ENCODE results near the gene PAXX. TPM values are rescaled to one million over a fixed set of nuclear protein-coding genes. Genes with fewer than 3 reads are reported as not detected.
A peak's percentile ranks its signal among the peaks of the same experiment; 100 is the strongest.

PAXX gene
- total RNA-seq, 1 donor from 2014 or later = 51.2 TPM

DNA sequence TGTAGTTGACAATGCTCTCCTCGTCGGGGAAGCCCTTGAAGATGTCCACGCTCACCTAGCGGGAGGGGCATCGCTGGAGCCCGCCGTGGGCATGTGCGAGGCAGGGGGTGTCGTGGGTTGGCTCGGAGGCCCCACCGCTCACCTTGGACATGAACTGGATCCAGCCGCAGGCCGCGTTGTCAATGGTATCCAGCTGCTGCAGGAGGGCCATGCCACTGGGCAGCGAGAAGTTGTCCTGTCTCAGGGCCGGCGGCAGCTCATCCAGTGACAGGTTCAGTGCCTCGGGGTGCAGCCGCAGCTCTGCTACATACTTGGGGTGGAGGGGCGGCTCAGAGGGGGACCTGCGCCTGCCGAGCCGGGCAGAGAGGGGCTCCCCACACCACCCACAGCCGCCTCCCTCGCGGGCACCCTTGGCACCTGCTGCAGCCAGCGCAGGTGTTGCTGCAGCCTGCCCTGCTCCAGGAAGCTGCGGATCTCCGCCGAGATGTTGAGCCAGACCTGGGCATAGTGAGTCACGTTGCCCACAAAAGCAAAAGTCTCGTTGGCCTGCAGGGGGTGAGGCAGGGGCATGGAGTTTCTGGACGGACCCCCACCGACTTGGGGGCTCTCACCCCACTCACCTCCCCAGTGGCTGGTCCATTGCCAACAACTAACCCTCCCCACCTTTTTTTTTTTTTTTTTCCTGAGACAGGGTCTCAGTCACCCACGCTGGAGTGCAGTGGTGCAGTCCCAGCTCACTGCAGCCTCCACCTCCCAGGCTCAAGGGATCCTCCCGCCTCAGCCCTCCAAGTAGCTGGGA, 26.7 kb downstream of the PAXX start:
- no peak for DNase-seq (ENCODE audit: low spot score)

DNA sequence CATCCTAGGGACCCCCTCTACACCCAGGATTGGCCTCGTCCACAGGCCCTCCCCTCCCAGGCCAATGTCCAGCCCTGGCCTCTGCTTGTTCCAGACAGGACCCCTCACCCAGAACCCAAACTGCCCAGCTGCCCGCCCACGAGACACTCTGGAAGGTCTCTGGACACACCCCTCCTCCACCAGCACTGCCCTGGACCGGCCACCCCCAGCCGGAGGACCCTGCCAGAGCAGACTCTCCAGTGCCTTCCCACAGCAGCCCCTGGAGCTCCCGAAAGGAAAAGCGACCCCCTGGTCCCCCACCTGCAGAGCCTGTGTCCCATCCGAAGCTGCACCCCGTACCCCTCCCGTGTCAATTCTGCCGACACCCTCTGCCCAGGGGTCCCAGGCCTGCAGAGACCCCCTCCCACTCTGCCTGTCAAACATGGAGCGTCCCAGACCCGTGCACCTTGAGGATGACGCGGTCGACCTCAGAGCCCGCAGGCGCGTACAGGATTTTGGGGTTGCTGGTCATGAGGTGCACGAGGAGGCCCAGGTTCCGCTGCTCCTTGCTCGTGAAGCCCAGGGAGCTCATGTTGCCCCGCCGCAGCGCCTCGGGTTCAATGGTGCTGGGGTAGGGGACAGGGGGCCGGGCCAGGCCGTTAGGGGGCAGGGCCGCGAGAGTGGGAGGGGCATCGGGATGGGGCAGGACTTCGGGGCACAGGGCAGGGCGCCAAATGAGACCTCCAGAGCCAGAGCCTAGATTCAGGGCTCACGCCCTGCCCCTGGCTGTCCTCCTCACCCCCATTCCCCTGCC, 27.9 kb downstream of the PAXX start:
- no peak for DNase-seq (ENCODE audit: low spot score)

DNA sequence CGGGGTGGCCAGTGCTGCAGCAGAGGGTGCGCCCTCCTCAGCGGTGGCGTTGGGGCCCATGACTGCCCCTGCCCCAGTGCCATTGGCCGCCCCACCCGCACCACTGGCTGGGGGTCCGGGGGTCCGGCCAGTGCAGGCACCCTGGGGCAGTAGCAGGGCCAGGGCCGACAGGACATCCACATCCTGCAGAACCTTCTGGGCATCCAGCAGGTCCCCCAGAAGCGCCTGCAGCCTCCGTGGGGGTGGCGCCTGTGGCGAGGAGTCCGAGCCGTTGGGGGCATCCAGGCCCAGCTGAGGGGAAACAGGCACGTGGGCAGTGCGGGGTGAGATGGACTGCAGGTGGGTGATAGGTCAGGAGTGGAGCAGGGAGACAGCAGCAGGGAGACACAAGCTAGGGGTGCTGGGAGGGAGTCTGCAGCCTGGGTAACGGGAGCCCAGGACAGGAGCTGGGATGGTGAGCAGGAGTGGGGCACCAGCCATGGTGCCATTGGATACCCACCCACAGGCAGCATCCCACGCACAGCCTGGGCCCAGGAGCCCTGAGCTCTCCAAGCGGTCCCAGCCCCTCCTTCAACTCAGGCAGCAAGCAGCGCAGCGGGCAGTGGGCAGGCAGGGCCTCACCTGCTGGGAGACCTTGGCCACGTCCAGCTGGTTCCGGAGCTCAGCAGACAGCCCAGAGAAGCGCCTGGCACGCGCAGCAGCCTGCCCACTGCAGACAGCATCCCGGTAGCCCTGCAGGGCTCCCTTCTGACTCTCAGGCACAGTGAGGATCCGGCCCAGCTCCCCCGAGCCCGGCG, 28.7 kb downstream of the PAXX start:
- no peak for DNase-seq (ENCODE audit: low spot score)

DNA sequence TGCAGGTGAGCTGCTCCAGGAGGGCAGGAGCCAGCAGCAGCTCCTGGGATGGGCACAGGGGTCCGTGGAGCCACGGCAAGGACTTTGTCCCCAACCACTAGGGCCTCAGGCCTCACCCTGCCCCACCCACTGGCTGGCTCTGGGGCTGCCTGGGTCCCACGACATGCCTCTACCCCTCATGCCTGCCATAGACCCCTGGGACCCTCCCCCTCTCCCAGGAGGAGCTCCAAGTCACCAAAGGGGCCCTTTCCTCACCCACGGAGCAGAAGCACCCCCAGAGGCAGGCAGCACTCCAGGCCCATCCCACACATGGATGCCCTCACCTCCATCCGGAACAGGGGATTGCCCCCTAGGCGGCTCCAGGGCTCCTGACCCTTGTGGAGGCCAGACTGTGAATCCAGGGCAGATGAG, 29.4 kb downstream of the PAXX start:
- no peak for DNase-seq (ENCODE audit: low spot score)

DNA sequence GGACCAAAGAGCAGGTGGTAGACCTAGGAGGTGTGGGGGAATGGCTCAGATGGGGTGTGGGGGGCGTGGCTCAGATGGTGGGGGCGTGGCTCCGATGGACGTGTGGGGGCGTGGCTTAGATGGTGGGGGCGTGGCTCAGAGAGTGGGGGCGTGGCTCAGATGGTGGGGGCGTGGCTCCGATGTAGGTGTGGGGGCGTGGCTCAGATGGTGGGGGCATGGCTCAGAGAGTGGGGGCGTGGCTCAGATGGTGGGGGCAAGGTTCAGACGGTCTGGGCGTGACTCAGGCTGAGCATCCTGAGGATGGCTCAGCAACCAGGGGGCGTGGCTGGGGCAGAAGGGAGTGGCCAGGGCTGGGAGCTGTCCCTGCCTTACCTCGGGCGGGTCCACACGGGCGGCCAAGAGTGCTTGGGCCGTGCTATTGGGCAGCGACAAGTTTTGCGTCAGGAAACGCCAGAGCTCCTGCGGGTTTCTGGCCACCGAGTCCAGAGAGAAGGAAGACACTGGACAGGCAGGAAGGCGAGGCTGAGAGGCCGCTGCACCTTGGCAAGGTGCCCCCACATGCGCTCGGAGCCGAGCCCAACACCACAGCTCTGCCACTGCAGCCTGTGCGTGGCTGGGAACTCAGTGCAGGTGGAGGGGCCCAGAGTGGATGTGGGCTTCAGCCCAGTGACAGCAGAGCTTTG, 29.9 kb downstream of the PAXX start:
- DNase-seq (ENCODE audit: low spot score) = peak; percentile 93

DNA sequence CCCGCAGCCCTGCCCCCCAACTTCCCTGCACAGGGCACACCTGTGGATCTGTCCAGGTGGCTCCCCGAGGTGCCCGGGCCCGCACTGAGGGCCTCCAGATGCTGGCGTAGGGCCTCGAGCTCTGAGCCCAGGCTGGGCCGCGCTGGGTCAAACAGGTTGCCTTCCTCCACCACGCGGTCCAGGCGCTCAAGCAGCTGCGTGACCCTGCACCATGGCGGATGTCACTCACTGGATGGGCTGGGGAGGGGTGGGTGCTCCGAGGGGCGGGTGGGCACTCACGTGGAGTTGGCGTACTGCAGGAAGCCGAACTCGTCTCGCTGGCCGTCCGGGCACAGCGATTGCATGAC, 30.4 kb downstream of the PAXX start:
- no peak for DNase-seq (ENCODE audit: low spot score)

DNA sequence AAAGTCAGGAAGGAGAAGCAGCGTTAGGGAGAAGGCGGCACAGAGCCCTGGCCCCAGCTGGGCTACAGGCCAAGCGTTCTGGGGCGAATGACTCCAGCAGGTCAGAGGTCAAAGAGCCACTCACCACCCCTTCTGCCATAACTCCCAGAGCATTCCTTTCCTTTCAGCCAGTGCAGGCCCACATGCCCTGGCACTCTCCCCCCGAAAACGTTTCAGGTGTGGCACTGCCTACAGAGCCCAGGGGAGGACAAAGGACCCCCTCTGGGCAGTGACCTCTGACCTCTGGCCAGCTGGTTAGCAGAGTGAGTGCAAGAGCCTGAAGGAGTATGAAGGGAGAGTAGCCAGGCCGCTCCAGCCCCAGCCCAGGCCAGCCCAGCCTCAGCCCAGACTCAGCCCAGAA, 30.9 kb downstream of the PAXX start:
- no peak for DNase-seq (ENCODE audit: low spot score)

DNA sequence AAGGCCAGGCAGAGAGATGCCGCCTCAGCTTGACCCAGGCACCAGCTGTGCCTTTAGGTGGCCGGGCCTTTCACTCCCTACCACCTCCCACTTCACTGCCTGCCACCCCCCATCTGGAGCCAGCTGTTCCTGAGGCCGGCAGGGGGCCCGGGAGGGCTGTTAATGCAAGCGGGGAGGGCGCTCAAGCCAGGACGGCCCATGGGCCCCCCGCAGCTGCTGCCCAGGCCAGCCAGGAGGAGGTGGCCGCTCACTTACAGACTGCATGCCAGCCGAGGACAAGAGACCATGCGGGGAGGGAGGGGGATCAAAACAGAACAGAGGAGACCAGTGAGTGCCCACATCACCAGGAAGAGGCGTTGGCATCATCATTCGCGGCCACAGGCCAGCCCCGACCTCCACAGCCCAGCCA, 31.4 kb downstream of the PAXX start:
- DNase-seq (ENCODE audit: low spot score) = no peak

DNA sequence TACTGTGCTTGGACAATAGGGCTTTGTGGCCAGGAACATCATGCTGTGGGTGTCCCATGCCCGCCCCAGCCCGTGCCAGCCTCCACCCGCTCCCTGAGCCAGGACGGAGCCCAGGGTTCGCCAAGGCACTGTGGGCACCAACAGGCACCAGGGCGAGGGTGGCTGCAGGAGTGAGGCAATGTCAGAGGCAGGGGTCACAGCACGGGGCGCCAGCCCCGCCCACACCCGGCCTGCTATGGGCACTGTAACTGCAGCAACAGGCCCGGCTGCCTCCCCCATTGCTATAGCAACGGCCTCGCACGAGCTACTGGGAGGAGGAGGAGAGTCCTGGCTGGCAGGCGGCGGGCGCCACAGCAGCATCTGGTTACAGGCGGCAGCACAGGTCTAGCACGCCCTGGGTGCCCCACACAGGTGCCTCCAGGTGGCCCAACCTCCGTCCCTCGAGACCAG, 33.3 kb downstream of the PAXX start:
- peak; percentile 90 for DNase-seq (ENCODE audit: low spot score)

DNA sequence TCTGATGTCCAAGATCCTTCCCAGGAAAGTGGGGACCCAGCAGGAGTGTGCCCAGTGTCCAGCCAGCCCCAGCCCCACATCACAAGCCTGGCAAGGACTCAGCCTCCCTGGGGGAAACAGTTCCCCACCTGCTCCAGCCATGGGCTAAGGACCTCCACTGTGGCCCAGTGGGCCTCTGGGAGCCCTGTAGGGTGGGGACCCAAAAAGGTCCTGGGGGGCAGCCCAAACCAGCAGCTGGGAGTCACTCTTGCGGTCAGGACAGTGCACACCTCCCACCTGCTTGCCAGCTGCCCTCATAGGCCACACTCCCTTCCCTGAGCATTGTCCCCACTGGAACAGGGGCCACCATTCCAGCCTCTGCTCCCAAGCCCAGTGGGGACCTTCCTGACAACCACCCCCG, 34.2 kb downstream of the PAXX start:
- no peak for DNase-seq (ENCODE audit: low spot score)

DNA sequence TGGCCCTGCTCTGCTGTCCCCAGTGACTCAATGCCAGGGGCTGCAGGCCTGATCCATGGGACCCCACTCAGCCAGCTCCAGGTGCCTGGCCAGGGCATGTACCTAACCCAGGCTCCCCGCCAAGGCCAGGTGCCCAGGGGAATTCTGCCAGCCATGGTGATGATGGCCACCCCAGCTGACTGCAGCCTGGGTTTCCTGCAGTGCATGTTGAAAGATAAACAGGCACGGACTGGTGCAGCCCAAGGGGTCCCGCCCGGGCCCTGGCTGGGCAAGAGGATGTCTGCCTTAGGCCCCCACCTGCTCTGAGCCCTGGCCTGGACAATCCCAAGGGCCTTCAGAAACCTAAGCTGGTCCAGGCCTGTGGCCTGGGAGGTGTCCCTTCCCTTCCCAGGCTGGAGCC, 34.6 kb downstream of the PAXX start:
- DNase-seq (ENCODE audit: low spot score) = no peak

DNA sequence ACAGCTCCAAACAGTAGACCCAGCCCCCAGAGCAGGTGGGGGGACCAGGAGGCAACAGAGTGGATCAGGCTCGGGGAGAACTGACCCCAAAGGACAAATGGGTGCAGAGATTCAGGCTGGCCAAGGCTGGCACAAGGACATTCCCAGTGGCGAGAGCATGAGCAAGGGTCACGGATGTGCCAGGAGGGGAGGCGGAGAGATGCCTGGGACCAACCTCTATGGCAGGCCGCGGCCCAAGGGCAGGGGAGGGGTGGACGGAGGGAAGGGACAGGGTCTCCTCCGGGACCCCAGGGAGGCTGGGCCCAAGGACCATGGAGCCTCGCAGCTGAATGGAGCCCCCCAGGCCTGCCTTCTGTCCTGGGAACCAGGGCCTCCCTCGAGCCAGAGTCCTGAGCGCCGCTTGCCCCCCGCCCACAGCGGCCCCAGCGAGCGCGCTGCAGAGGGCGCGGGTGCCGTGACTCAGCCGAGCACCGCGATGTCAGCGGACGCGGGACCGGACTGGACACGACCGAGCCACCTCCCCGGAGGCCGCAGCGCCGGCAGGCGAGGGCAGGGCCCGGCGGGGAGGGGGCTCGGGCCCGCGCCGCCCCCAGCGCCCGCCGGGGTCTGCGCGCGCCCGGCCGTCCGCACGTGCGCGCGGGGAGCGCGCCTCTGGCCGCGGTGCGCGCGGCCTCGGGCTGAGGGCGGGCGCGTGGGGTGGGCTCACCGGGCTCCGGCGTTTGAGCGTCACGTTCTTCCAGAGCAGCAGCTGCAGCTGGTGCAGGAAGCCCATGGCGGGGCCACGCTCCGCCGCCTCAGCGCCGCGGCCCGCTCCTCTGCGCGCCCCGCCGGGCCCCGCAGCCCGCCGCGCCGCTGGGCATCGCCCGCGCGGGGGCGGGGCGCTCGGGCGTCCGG, 35.4 kb downstream of the PAXX start, which contains the start of gene ABCA2:
ABCA2 (minus strand) TSS at position 869 of the 894 bp plus-strand sequence; CDS start at position 772, 97 bp downstream.
- DNase-seq (ENCODE audit: low spot score) = no peak

DNA sequence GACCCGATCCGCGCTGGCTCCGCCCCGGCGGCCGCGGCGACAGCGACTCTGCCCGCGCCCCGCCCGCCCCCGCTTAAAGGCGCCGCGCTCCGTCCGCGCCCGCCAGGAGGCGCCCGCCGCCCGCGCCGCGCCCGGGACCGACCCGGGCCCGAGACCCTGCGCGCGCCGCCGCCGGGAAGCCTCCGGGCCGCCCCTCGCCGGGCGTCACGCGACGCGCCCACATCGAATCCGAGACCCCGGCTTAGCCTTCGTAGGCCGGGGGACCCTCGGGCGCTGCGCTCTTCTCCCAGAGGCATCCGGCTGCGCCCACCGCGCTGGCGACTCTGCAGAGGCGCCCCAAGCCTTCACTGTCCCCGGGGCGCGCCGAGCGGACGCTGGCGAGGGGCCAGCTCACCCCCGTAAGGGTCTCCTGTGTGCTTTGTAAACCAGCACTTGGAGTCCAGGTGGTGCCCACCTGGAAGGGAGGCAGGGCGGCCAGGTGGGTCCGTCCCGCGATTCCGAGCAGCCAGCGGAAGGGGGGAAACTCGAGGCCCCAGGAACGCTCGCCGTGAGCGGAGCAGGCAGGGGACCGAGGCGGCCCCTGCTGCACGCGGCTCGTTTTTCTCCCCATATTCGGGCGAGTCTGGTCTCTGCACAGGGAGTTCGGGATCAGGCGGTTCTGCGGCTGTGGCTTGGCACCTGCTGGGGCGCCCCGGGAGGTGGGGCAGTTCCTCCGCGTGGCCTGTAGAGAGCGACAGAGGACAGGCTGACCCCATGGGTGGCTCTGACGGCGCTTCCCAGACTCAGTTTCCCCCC, 36.2 kb downstream of the PAXX start:
- DNase-seq (ENCODE audit: low spot score) = peak; percentile 59

DNA sequence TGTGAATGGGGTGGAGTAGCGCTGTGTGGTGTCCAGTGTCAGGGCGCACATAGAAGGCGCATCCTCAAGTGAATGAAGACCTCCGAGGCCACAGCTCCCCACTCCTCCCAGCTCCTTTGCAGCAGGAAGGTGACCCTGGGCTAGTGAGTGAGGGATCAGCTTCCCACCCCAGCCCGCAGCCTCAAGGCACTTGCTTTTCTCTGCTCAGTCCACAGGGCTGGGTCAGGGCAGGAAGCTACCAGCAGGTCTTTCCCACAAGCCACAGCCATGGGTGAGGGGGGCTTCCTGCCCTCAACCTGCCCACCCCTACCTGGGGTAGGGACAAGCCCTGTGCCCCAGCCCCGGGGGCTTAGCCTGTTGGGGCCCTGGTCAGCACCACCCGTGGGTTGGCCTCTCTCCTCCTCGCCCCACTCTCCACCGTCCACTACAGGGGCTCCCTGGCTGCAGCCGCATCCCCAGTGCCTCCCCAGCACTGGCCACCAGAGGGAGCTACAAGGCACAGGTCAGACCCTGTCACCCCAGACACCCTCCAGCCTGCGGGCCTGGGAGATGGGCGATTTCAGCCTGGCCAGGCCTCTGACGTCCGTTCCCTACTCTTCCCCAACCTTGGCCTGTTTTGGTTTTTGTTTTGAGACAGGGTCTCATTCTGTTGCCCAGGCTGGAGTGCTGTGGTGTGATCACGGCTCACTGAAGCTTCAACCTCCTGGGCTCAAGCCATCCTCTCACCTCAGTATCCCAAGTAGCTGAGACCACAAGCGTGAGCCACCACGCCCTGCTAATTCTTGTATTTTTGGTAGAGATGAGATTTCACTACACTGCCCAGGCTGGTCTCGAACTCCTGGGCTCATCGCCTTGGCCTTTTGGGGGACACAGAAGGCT, 37.1 kb downstream of the PAXX start:
- DNase-seq (ENCODE audit: low spot score) = peak; percentile 77

DNA sequence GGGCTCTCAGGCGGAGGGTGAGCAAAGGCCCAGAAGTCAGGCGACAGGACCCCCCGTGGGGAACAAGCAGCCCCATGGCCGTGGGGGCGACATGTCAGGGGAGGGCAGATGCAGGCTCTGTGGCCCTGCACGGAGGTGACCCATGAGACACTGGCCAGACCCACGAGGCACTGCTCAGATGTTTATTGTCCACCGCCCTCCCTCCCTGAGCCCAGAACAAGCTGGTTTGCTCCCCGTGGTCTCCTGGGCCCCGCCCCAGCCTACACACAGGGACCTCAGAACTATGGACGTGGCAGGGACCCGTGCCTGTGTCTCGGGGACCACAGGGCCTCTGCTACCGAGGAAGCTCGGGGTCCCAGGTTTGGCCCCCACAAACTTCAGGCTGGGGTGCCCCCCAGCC, 37.8 kb downstream of the PAXX start:
- DNase-seq (ENCODE audit: low spot score) = no peak

DNA sequence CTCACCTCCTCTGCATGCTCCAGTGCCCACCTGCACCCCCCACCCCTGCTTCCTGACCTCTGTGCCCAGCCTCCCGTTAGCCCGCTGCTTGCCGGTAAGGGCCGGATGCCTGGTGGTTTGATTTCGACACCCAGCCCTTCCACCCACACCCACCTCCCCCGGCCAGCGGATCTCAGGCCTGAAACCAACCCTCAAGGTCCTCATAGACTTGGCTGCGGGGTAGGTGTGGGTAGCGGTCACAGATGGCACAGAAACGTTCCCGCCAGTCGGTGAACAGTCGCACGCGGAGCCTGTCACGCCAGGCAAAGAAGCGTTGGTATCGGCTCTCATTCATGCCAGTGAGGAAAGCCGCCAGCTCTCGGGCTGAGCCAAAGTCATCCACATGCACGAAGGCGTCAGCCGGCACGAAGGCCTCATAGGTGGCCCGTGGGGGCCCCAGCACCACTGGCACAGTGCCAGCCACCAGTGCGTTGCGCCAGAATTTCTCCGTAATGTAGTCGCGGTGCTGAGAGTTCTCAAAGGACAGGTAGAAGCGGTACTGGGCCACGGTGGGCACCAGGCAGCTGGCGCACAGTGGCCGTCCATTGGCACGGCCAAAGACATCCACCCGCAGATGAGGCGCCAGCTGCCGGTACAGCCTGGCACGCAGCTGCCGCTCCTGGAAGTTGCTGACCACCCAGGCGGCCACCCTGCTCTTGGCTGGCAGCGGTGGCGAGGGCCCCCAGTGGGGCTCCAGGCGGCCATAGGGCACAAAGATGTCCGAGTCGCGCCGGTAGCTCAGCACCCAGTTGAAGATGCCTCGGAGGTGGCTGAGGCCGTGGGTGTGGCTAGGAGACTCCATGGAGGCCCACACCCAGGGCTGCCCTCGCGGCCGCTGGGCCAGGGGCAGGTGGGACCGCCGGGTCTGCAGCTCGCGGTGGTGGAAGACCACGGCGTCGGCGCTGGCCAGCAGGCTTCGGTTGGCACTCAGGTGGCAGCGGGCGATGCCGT, 38.6 kb downstream of the PAXX start:
- DNase-seq (ENCODE audit: low spot score) = no peak

DNA sequence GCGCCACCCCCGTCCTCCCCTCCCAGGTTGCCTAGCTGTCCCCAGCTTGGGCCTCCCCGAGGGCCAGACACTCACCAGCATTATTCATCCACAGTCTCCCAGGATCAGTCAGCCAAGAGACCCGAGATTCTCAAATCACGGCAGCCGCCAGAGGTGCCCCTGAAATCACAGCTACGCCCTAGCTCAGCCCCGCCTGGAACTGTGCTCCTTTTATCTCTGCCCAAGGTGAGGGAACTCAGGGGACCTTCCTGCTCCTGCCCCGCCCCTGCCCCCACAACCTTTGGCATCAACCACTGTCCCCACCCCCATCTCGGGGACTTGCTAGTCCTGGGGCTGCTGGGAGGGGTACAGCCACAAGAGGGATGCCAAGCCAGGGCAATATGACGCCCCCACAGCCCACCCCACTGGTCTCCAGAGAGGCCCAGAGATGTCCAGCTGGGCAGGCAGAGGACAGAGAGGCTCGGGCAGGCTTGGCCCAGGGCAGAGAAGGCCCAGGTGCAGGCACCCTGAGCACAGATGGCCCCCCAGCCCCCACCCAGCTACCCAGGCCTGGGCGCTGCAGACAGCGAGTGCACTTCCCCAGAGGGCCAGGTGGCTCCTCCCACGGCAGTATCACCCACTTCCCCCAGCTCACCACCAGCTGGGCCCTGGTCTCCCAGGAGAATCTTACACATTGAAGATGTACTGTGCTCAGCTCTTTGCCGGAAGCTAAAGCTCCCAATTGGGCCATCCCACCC, 39.9 kb downstream of the PAXX start, which contains the start of gene FUT7:
FUT7 (minus strand) TSS at position 185 of the 737 bp plus-strand sequence; CDS start at position 88, 97 bp downstream.
- DNase-seq (ENCODE audit: low spot score) = no peak
